SH-SY5Y (cell line): ENCODE measurements around the gene AK6.

Experiments used
- GATA2 ChIP-seq: IDR thresholded peaks from 2 replicates; pipeline ENCODE4 v1.6.1; 2011; ENCODE audit warnings: mild to moderate bottlenecking, low read depth, low read length
- GATA3 ChIP-seq: IDR thresholded peaks from 2 replicates; pipeline ENCODE4 v1.6.1; 2011; ENCODE audit warnings: low read depth, mild to moderate bottlenecking, low read length, moderate library complexity

DNA sequence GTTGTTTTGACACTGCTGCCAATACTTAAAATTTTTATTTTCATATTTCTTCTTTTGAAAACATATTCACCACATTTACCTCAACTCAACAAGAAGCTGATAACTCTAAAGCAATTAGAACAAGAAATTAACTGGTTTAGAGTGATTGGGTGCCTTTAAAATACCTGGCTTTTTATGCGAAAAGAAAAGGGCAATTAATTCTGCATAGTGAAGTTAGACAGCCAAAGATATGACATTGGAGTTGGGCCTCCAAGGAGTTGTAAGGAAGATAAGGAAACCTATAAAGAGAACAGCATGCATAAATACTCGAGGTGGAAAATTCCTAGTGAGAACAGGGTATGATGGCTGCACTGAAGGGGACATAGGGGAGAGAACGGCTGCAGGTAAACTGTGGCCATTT lies 9.6 kb downstream of the AK6 start:
- TF ChIP-seq GATA2 (no peak), GATA3 (no peak)
